B cell (primary cell): Measurements from ENCODE around the gene CRY2. TPM values are rescaled to one million over a fixed set of nuclear protein-coding genes. Genes with fewer than 3 reads are reported as not detected.

ENCODE experiments used
- ATAC-seq: fragments of 200-7000 bp; cut with Tn5 transposase; one replicate; pipeline ENCODE4 v1.10.0; 2021; ENCODE audit warnings: low read depth, mild to moderate bottlenecking, moderate number of reproducible peaks, moderate library complexity
- CTCF ChIA-PET: fragments of 350-600 bp; sonication (Branson Sonifier 250); formaldehyde crosslinking; loops from one replicate; lab custom pipeline; 2021; ENCODE audit warnings: antibody characterized with exemption, inconsistent platforms; lab: Charles Lee
- POLR2A ChIA-PET: fragments of 350-600 bp; sonication (Branson Sonifier 250); formaldehyde crosslinking; loops from one replicate; lab custom pipeline; 2021; ENCODE audit warnings: antibody characterized with exemption; lab: Charles Lee
- DNase-seq: peaks from one replicate; pipeline ENCODE4 v3.0.0; 2013
- H2AFZ ChIP-seq: 2 replicates; pipeline ENCODE4 v1.6.1; 2012; ENCODE audit warnings: mild to moderate bottlenecking, low read depth, low read length; ENCODE audit not compliant: insufficient read depth, poor library complexity, severe bottlenecking
- H3K27ac ChIP-seq, 2 donors: 1 replicate in 1 of 2; 2 replicates in 1 of 2; pipeline ENCODE4 v1.5.1; 2012 to 2013; ENCODE audit warnings: low read length in 2 of 2, mild to moderate bottlenecking in 2 of 2, moderate library complexity in 1 of 2
- H3K27me3 ChIP-seq, 4 experiments: fragments of 200-600 bp in 1 of 4; sonication (generic) in 1 of 4; replicated peaks in 1 of 4; 1 replicate in 2 of 4; 2 replicates in 2 of 4; pipeline versions ENCODE4 v1.6.1 to v1.7.0; 2013 to 2016; ENCODE audit warnings: low read length in 3 of 4, mild to moderate bottlenecking in 2 of 4, mixed read lengths in 1 of 4, moderate library complexity in 1 of 4; ENCODE audit not compliant: insufficient read depth in 4 of 4, control insufficient read depth in 3 of 4; ENCODE audit errors: control extremely low read depth in 1 of 4
- H3K36me3 ChIP-seq, 2 experiments: replicated peaks in 1 of 2; 1 replicate in 1 of 2; 2 replicates in 1 of 2; pipeline versions ENCODE4 v1.6.1 to v1.7.1; 2013; ENCODE audit warnings: low read length in 1 of 2; ENCODE audit not compliant: insufficient read depth in 2 of 2, control insufficient read depth in 1 of 2; ENCODE audit errors: control extremely low read depth in 1 of 2, extremely low read depth in 1 of 2
- H3K4me1 ChIP-seq, 2 donors: fragments of 200-600 bp in 1 of 2; sonication (generic) in 1 of 2; 1 replicate in 1 of 2; 2 replicates in 1 of 2; pipeline versions ENCODE4 v1.5.1 to v1.6.1; 2013 to 2017; ENCODE audit warnings: low read length in 2 of 2; ENCODE audit not compliant: control insufficient read depth in 2 of 2, insufficient read depth in 2 of 2
- H3K4me2 ChIP-seq: replicated peaks from 2 replicates; pipeline ENCODE3; 2012; ENCODE audit warnings: mild to moderate bottlenecking, low read depth, low read length; ENCODE audit not compliant: poor library complexity, severe bottlenecking
- H3K4me3 ChIP-seq, 5 experiments: fragments of 200-600 bp in 1 of 5; sonication (generic) in 1 of 5; 1 replicate in 3 of 5; 2 replicates in 2 of 5; pipeline versions ENCODE4 v1.5.1 to v1.7.0; 2011 to 2016; ENCODE audit warnings: low read length in 4 of 5, mild to moderate bottlenecking in 4 of 5, low read depth in 2 of 5, control low read depth in 1 of 5, moderate library complexity in 1 of 5; ENCODE audit not compliant: insufficient read depth in 1 of 5; ENCODE audit errors: control extremely low read depth in 1 of 5, extremely low read depth in 1 of 5
- H3K79me2 ChIP-seq: fragments of 200-600 bp; sonication (generic); one replicate; pipeline ENCODE4 v1.6.0; 2016; ENCODE audit warnings: low read length; ENCODE audit not compliant: control insufficient read depth, insufficient read depth
- H3K9ac ChIP-seq: fragments of 200-600 bp; sonication (generic); 2 replicates; pipeline ENCODE4 v1.6.1; 2017; ENCODE audit warnings: mild to moderate bottlenecking, low read length, moderate library complexity
- H3K9me3 ChIP-seq, 3 donors: one replicate each; pipeline versions ENCODE4 v1.6.1 to v1.7.1; 2013; ENCODE audit warnings: low read length in 2 of 3; ENCODE audit not compliant: control insufficient read depth in 2 of 3, insufficient read depth in 1 of 3; ENCODE audit errors: control extremely low read depth in 1 of 3
- H4K20me1 ChIP-seq: 2 replicates; pipeline ENCODE4 v1.6.0; 2012; ENCODE audit warnings: mild to moderate bottlenecking, low read length; ENCODE audit not compliant: insufficient read depth, control insufficient read depth, poor library complexity, severe bottlenecking
- H3K27ac Mint-ChIP-seq: one replicate; pipeline ENCODE4 v1.8.0; 2021; ENCODE audit warnings: mixed read lengths
- H3K27me3 Mint-ChIP-seq: one replicate; pipeline ENCODE4 v1.8.0; 2021; ENCODE audit warnings: mixed read lengths
- H3K4me1 Mint-ChIP-seq: one replicate; pipeline ENCODE4 v1.8.0; 2021; ENCODE audit warnings: mixed read lengths
- H3K4me3 Mint-ChIP-seq: one replicate; pipeline ENCODE4 v1.8.0; 2021; ENCODE audit warnings: mixed read lengths
- H3K9me3 Mint-ChIP-seq: one replicate; pipeline ENCODE4 v1.8.0; 2022; ENCODE audit warnings: mixed read lengths; ENCODE audit not compliant: insufficient read depth
- EZH2 ChIP-seq: IDR thresholded peaks from 2 replicates; pipeline ENCODE4 v1.6.1; 2012; ENCODE audit warnings: borderline replicate concordance, low read depth, mild to moderate bottlenecking, moderate library complexity, low read length; ENCODE audit not compliant: insufficient read depth, poor library complexity, severe bottlenecking
- whole genome bisulfite sequencing: methylation state at CpG from one replicate; pipeline ENCODE4 v1.1.5; 2013; ENCODE audit warnings: missing lambda C conversion rate; ENCODE audit not compliant: insufficient coverage; 5-methylcytosine and 5-hydroxymethylcytosine counted together
- intact Hi-C: fragments of 100-400 bp; cut with micrococcal nuclease; formaldehyde crosslinking; loops from one replicate; pipeline ENCODE4 v1.10.0; 2022
- polyA plus RNA-seq: library from polyadenylated mRNA; depleted of rRNA; stranded (reverse); fragments of >200 nt; gene quantifications from 2 replicates; pipeline ENCODE4 v1.2.3, GENCODE V29; 2012
- total RNA-seq, 2 donors: library from RNA; stranded (reverse); fragments of 120-200 nt in 1 of 2; gene quantifications; 1 replicate in 1 of 2; 2 replicates in 1 of 2; pipeline versions ENCODE4 v1.2.3 to v1.2.4, GENCODE V29; 2013 to 2022
- TF ChIP-seq, protein P1 (sequence below): fragments of 200-600 bp; IDR thresholded peaks from one replicate; pipeline ENCODE4 v1.8.0; 2022; ENCODE audit warnings: antibody characterized with exemption, mild to moderate bottlenecking

Gene CRY2
- total and polyA plus RNA-seq, 2 donors (not counting 1 experiment from before 2014, with no cell fraction given): 20.4 to 65.1 TPM

DNA sequence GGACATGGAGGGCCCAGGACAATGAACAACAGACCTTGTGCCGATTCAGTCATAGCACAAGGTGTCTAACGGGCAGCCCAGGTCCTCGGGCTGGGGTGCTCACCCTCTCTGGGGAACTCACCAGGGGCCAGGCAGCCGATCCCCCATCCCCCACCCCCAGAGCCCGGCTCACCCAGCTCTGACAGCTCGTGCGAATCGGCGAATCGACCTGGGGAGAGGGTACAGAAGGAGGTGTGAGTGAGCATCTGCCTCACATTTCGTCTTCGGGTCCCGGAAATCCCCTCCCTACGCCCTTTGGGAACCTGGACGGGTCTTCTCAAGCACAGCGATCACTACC is 70.0 kb downstream of the CRY2 start:
- H3K9me3 ChIP-seq: no peaks in the 10 kb centered on the region
- DNase-seq: no peak
- peaks cover 43% of the 10 kb centered on the region for H3K79me2 ChIP-seq
- ATAC-seq: no peak
- 7% methylated on average over 15 of the region's 16 CpGs for WGBS
- H3K27ac ChIP-seq: peak overlapping the region; percentile 88 to 95
- Mint-ChIP-seq H3K9me3 (no peaks in the 10 kb centered on the region), H3K27me3 (no peaks in the 10 kb centered on the region), H3K4me1 (peaks cover 64% of the 10 kb centered on the region), H3K4me3 (peak overlapping the region; percentile 92), H3K27ac (peak overlapping the region; percentile 94)
- peak overlapping the region; percentile 68 to 99 (median 90) for H3K4me3 ChIP-seq
- intact Hi-C loops: loop anchor here (5.0 to 10.0 kb wide), 4 partner anchors 205 to 1352 kb away; partner anchors contain the start of genes ATG13, CD82, DGKZ and HARBI1
- H3K4me1 ChIP-seq: peaks cover 44 to 57% of the 10 kb centered on the region in 2 donors
- ChIA-PET CTCF (interaction anchor here (0.9 to 9.6 kb wide), 7 partner anchors 17 to 145 kb away, joined by 3 to 98 read pairs (median 6); no protein-coding TSS in a partner anchor), POLR2A (interaction anchor here (0.9 to 9.1 kb wide), 4 partner anchors 17 to 111 kb away, joined by 3 to 162 read pairs (median 4); partner anchors contain the start of gene CRY2)
- H2AFZ ChIP-seq: peak overlapping the region; percentile 80
- H3K27me3 ChIP-seq: no peaks in the 10 kb centered on the region
- H3K4me2 ChIP-seq: peak overlapping the region; percentile 98
- TF ChIP-seq, protein P1, sequence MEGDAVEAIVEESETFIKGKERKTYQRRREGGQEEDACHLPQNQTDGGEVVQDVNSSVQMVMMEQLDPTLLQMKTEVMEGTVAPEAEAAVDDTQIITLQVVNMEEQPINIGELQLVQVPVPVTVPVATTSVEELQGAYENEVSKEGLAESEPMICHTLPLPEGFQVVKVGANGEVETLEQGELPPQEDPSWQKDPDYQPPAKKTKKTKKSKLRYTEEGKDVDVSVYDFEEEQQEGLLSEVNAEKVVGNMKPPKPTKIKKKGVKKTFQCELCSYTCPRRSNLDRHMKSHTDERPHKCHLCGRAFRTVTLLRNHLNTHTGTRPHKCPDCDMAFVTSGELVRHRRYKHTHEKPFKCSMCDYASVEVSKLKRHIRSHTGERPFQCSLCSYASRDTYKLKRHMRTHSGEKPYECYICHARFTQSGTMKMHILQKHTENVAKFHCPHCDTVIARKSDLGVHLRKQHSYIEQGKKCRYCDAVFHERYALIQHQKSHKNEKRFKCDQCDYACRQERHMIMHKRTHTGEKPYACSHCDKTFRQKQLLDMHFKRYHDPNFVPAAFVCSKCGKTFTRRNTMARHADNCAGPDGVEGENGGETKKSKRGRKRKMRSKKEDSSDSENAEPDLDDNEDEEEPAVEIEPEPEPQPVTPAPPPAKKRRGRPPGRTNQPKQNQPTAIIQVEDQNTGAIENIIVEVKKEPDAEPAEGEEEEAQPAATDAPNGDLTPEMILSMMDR: no peak
- TF ChIP-seq EZH2: no peak
- peaks cover 2 to 31% of the 10 kb centered on the region in 2 experiments for H3K36me3 ChIP-seq
- peak overlapping the region; percentile 97 for H3K9ac ChIP-seq
- peaks cover 54% of the 10 kb centered on the region for H4K20me1 ChIP-seq
